Hepatocyte (in vitro differentiated cells): ENCODE data around the gene C4orf50. TPM values are rescaled to one million over a fixed set of nuclear protein-coding genes. Genes with fewer than 3 reads are reported as not detected.

Experiments
- DNase-seq: peaks from one replicate; pipeline ENCODE4 v3.0.0-alpha.2; 2016; ENCODE audit warnings: low spot score
- H2AFZ ChIP-seq: fragments of 200-600 bp; sonication (generic); 2 replicates; pipeline ENCODE4 v1.6.0; 2016; ENCODE audit warnings: antibody characterized with exemption, mild to moderate bottlenecking
- H3K27ac ChIP-seq: fragments of 200-600 bp; sonication (generic); 2 replicates; pipeline ENCODE4 v1.5.1; 2016; ENCODE audit warnings: mild to moderate bottlenecking
- H3K27me3 ChIP-seq: fragments of 200-600 bp; sonication (generic); 2 replicates; pipeline ENCODE4 v1.6.1; 2016
- H3K36me3 ChIP-seq: fragments of 200-600 bp; sonication (generic); replicated peaks from 2 replicates; pipeline ENCODE4 v1.5.1; 2016; ENCODE audit warnings: low read depth; ENCODE audit not compliant: insufficient read depth
- H3K4me1 ChIP-seq: fragments of 200-600 bp; sonication (generic); 2 replicates; pipeline ENCODE4 v1.5.1; 2016; ENCODE audit warnings: mild to moderate bottlenecking, moderate library complexity; ENCODE audit not compliant: insufficient read depth
- H3K4me2 ChIP-seq: fragments of 200-600 bp; sonication (generic); 2 replicates; pipeline ENCODE4 v1.6.0; 2016
- H3K4me3 ChIP-seq: fragments of 200-600 bp; sonication (generic); 2 replicates; pipeline ENCODE4 v1.5.1; 2016; ENCODE audit warnings: mild to moderate bottlenecking
- H3K79me2 ChIP-seq: fragments of 200-600 bp; sonication (generic); 2 replicates; pipeline ENCODE4 v1.6.0; 2017; ENCODE audit warnings: mild to moderate bottlenecking
- H3K9me2 ChIP-seq: fragments of 200-600 bp; sonication (generic); replicated peaks from 2 replicates; pipeline ENCODE4 v1.6.0; 2017; ENCODE audit warnings: mild to moderate bottlenecking; ENCODE audit not compliant: insufficient read depth
- H3K9me3 ChIP-seq: fragments of 200-600 bp; sonication (generic); 2 replicates; pipeline ENCODE4 v1.5.1; 2016; ENCODE audit warnings: low read depth, mild to moderate bottlenecking
- H4K20me1 ChIP-seq: fragments of 200-600 bp; sonication (generic); 2 replicates; pipeline ENCODE4 v1.6.0; 2016; ENCODE audit warnings: mild to moderate bottlenecking; ENCODE audit not compliant: insufficient read depth, poor library complexity, severe bottlenecking
- CTCF ChIP-seq: fragments of 200-600 bp; sonication (generic); IDR thresholded peaks from 2 replicates; pipeline ENCODE4 v1.5.1; 2016; ENCODE audit warnings: antibody characterized with exemption, mild to moderate bottlenecking; ENCODE audit not compliant: poor library complexity
- EZH2 ChIP-seq: fragments of 200-600 bp; sonication (generic); IDR thresholded peaks from 2 replicates; pipeline ENCODE4 v1.6.1; 2016; ENCODE audit warnings: antibody characterized with exemption, mild to moderate bottlenecking, borderline replicate concordance
- EZH2phosphoT487 ChIP-seq: fragments of 200-600 bp; sonication (generic); IDR thresholded peaks from one replicate; pipeline ENCODE4 v1.6.1; 2018; ENCODE audit warnings: antibody characterized with exemption, mild to moderate bottlenecking, low read depth, moderate library complexity; ENCODE audit not compliant: unreplicated experiment, severe bottlenecking
- WGBS: methylation state at CpG from one replicate; pipeline ENCODE4 v1.1.6; 2016; ENCODE audit warnings: low lambda C conversion rate; ENCODE audit errors: missing lambda C conversion rate; 5-methylcytosine and 5-hydroxymethylcytosine counted together
- polyA plus RNA-seq: library from polyadenylated mRNA; unstranded; fragments of >200 nt; fragmentation: Nextera tagmentation; extraction: Ambion mirVana; gene quantifications from 2 replicates; pipeline ENCODE4 v1.2.1, GENCODE V29; 2016
- total RNA-seq: library from RNA; depleted of rRNA; stranded (reverse); fragments of >200 nt; gene quantifications from 2 replicates; pipeline ENCODE4 v1.2.3, GENCODE V29; 2014

C4orf50 gene
- total and polyA plus RNA-seq, 2 experiments from 2014 or later = not detected

- no peak overlapping the region for H3K27ac ChIP-seq
- no peaks in the 10 kb centered on the region for H3K36me3 ChIP-seq
- H3K4me3 ChIP-seq = no peak overlapping the region
- H3K79me2 ChIP-seq = no peaks in the 10 kb centered on the region
- H3K4me2 ChIP-seq = no peak overlapping the region
- H3K27me3 ChIP-seq = no peaks in the 10 kb centered on the region
- H3K9me3 ChIP-seq = no peaks in the 10 kb centered on the region
- no peaks in the 10 kb centered on the region for H4K20me1 ChIP-seq
- 85% methylated on average over 5 of the region's 5 CpGs for WGBS
- no peak for DNase-seq
- no peaks in the 10 kb centered on the region for H3K9me2 ChIP-seq
- no peak for TF ChIP-seq EZH2phosphoT487
- TF ChIP-seq EZH2 = no peak
- TF ChIP-seq CTCF = no peak
- no peak overlapping the region for H2AFZ ChIP-seq
- no peaks in the 10 kb centered on the region for H3K4me1 ChIP-seq
Measured at GRCh38 chr4:6041800-6042199, 23.6 kb upstream of the C4orf50 start.

- Histone ChIP-seq H3K27ac (no peak overlapping the region), H3K9me2 (no peaks in the 10 kb centered on the region), H3K36me3 (no peaks in the 10 kb centered on the region), H3K4me3 (no peak overlapping the region), H3K4me1 (no peaks in the 10 kb centered on the region), H4K20me1 (no peaks in the 10 kb centered on the region), H3K9me3 (no peaks in the 10 kb centered on the region), H3K27me3 (no peaks in the 10 kb centered on the region), H2AFZ (no peak overlapping the region), H3K79me2 (no peaks in the 10 kb centered on the region), H3K4me2 (no peak overlapping the region)
- no peak for DNase-seq
- 95% methylated on average over 7 of the region's 8 CpGs for WGBS
- TF ChIP-seq EZH2 = no peak
- no peak for TF ChIP-seq CTCF
- no peak for TF ChIP-seq EZH2phosphoT487
Measured at GRCh38 chr4:6038711-6039110, 20.5 kb upstream of the C4orf50 start.

- Histone ChIP-seq H3K27me3 (no peaks in the 10 kb centered on the region), H3K27ac (no peak overlapping the region), H3K9me2 (no peaks in the 10 kb centered on the region), H2AFZ (no peak overlapping the region), H4K20me1 (no peaks in the 10 kb centered on the region), H3K4me2 (no peak overlapping the region), H3K36me3 (no peaks in the 10 kb centered on the region), H3K79me2 (no peaks in the 10 kb centered on the region), H3K4me1 (no peaks in the 10 kb centered on the region), H3K9me3 (no peaks in the 10 kb centered on the region), H3K4me3 (no peak overlapping the region)
- TF ChIP-seq EZH2 (no peak), EZH2phosphoT487 (no peak), CTCF (no peak)
- DNase-seq = no peak
- WGBS = 91% methylated on average over 16 of the region's 16 CpGs
Measured at GRCh38 chr4:6035786-6036185, 17.6 kb upstream of the C4orf50 start.

- TF ChIP-seq CTCF = no peak
- TF ChIP-seq EZH2phosphoT487 = no peak
- TF ChIP-seq EZH2 = no peak
- no peak overlapping the region for H3K4me2 ChIP-seq
- no peak overlapping the region for H3K27ac ChIP-seq
- no peak overlapping the region for H2AFZ ChIP-seq
- no peaks in the 10 kb centered on the region for H3K79me2 ChIP-seq
- H3K9me3 ChIP-seq = no peaks in the 10 kb centered on the region
- WGBS = 90% methylated on average over 4 of the region's 4 CpGs
- no peaks in the 10 kb centered on the region for H3K36me3 ChIP-seq
- no peak overlapping the region for H3K4me3 ChIP-seq
- no peak for DNase-seq
- H3K4me1 ChIP-seq = no peaks in the 10 kb centered on the region
- no peaks in the 10 kb centered on the region for H4K20me1 ChIP-seq
- peaks cover 5% of the 10 kb centered on the region for H3K27me3 ChIP-seq
- no peaks in the 10 kb centered on the region for H3K9me2 ChIP-seq
Measured at GRCh38 chr4:6033381-6033780, 15.2 kb upstream of the C4orf50 start.
